Epithelial cell of esophagus (primary cell): ENCODE measurements around the gene EFTUD2.

Source experiments
- DNase-seq: peaks from one replicate; pipeline ENCODE4 v3.0.0; 2010; ENCODE audit warnings: low read depth
- H3K4me3 ChIP-seq: 2 replicates; pipeline ENCODE4 v1.5.1; 2011; ENCODE audit warnings: mild to moderate bottlenecking, low read length, control low read depth
- TF ChIP-seq, protein P1 (sequence below): IDR thresholded peaks from 2 replicates; pipeline ENCODE4 v1.5.1; 2011; ENCODE audit warnings: low read depth, mild to moderate bottlenecking, low read length, control low read depth, inconsistent platforms; ENCODE audit not compliant: insufficient read depth; ENCODE audit errors: missing control alignments

EFTUD2 gene

GRCh38 chr17:44862278-44862914, 36.8 kb downstream of the EFTUD2 start:
- TF ChIP-seq, protein P1, sequence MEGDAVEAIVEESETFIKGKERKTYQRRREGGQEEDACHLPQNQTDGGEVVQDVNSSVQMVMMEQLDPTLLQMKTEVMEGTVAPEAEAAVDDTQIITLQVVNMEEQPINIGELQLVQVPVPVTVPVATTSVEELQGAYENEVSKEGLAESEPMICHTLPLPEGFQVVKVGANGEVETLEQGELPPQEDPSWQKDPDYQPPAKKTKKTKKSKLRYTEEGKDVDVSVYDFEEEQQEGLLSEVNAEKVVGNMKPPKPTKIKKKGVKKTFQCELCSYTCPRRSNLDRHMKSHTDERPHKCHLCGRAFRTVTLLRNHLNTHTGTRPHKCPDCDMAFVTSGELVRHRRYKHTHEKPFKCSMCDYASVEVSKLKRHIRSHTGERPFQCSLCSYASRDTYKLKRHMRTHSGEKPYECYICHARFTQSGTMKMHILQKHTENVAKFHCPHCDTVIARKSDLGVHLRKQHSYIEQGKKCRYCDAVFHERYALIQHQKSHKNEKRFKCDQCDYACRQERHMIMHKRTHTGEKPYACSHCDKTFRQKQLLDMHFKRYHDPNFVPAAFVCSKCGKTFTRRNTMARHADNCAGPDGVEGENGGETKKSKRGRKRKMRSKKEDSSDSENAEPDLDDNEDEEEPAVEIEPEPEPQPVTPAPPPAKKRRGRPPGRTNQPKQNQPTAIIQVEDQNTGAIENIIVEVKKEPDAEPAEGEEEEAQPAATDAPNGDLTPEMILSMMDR: no peak
- no peak for DNase-seq
- H3K4me3 ChIP-seq: no peak overlapping the region

- TF ChIP-seq, protein P1: no peak
- H3K4me3 ChIP-seq: no peak overlapping the region
These were observed 39.5 kb downstream of the EFTUD2 start for GRCh38 chr17:44859701-44860100.

GRCh38 chr17:44854192-44854591, 45.1 kb downstream of the EFTUD2 start:
- no peak for DNase-seq

More at GRCh38 chr17:44859701-44860100, 39.5 kb downstream of the EFTUD2 start:
- DNase-seq: no peak

DNA sequence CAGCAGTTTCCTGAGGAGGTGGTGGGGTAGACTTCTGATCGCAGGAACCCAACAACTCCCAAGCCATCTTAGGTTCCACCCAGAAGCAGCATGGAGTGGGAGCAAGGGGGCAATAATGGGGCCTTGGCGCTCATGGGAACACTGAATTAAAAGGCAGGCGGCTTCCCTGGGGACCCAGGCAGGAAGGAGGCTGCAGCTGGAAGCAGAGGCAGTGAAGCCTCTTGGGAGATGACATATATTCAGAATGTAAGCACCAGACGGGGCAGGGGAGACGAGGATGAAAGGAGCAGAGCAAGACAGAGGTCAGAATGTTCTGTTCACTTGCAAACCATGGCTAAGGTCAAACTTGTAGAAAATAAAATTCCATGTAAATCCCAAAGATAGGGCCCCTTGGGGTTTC, 48.6 kb downstream of the EFTUD2 start:
- no peak for DNase-seq
- TF ChIP-seq, protein P1: no peak
- no peak overlapping the region for H3K4me3 ChIP-seq

More at GRCh38 chr17:44854192-44854591, 45.1 kb downstream of the EFTUD2 start:
- no peak overlapping the region for H3K4me3 ChIP-seq
- TF ChIP-seq, protein P1: no peak

- no peak for DNase-seq
- H3K4me3 ChIP-seq: no peak overlapping the region
- TF ChIP-seq, protein P1: no peak
These were observed 49.2 kb downstream of the EFTUD2 start for GRCh38 chr17:44850025-44850424.

DNA sequence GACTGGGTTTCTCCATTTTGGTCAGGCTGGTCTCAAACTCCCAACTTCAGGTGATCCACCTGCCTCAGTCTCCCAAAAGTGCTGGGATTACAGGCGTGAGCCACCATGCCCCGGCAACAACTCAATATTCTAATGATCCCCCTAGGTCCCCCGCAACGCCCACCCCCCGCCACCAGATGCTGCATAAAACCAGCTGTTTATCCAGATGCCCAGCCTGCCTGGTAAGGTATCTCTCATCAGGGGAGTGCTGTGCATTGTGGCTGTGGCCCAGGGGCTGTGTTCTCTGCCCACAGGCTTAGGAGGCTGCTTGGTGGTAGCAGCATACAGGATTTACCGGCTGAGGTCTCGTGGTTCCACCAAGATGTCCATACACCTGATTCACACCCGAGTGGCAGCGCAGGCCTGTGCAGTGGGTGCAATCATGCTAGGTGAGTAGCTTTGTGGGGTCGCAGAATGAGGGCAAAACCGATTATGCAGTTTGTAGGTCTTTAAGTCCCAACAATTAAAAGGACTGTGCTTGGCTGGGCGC, 50.2 kb downstream of the EFTUD2 start:
- no peak overlapping the region for H3K4me3 ChIP-seq
- DNase-seq: no peak
- TF ChIP-seq, protein P1: no peak
